ENCODE data around the gene CCR4.
"Not testable (repeated sequence)": the region's sequence is repeated elsewhere in the genome, so short reads cannot be mapped to it uniquely, and the experiment has no call there.

The CCR4 gene

DNA sequence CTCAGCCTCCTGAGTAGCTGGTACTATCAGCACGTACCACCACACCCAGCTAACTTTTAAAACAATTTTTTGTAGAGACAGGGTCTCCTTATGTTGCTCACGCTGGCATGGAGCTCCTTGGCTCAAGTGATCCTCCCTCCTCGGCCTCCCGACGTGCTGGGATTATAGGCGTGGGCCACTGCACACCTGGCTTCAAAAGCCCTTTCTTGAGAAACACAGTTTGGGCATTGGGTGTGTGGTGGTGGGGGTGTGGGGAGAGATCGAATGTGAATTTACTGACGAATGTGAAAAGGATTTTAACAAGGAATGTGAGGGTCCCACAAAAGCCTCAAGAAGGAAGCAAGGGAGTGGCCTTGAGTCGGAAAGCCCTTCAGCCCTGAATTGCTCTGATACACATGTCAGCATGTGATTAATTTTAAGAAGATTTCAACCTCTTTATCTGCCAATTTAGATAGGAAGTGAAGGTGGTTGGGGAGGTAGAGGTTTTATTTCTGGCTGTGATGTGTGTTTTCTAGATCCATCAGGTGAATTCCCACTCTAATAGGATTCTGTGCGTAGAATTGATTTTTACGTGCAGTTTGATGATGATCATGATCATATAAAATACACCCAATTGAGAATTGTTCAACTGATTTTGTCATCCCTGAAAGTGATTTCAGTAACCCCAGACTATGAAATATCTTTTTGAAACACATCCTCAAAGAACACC, 1.1 kb downstream of the CCR4 start:
- DNase-seq (ENCODE audit: low spot score), result no peak

DNA sequence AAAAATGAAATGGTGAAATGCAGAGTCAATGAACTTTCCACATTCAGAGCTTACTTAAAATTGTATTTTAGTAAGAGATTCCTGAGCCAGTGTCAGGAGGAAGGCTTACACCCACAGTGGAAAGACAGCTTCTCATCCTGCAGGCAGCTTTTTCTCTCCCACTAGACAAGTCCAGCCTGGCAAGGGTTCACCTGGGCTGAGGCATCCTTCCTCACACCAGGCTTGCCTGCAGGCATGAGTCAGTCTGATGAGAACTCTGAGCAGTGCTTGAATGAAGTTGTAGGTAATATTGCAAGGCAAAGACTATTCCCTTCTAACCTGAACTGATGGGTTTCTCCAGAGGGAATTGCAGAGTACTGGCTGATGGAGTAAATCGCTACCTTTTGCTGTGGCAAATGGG, 3.1 kb downstream of the CCR4 start:
- DNase-seq (ENCODE audit: low spot score), result no peak

DNA sequence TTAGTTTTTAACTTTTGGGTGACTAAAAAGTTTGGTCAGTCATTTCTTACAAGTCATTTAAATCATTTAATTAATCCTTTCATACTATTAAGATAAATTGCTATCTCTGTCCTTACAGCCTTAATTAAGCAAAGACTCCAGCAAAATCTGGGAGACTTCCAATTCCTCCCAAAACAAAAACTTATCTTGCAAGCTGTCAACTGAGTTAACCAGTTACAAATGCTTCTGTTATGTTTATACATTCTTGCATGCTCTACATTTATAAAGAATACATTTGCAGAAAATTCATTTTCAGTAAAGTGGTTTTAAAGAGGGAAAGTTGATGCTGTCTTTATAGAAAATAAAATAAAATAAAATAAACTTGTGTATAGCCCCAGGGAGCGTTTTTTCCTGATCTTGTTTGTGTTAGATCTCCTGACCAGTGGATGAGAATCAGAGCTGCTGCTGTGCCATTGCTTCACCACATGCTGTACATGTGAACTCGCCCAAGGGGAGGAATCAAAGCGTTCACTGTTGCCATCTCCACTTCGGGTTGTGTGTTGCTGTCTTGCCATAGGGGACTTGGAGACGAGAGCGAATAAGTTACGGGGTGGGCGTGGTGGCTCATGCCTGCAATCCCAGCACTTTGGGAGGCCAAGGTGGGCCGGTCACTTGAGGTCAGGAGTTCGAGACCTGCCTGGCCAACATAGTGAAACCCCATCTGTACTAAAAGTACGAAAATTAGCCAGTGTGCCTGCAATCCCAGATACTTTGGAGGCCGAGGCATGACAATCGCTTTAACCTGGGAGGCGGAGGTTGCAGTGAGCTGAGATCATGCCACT, 5.5 kb downstream of the CCR4 start:
- no peak for DNase-seq (ENCODE audit: low spot score)

DNA sequence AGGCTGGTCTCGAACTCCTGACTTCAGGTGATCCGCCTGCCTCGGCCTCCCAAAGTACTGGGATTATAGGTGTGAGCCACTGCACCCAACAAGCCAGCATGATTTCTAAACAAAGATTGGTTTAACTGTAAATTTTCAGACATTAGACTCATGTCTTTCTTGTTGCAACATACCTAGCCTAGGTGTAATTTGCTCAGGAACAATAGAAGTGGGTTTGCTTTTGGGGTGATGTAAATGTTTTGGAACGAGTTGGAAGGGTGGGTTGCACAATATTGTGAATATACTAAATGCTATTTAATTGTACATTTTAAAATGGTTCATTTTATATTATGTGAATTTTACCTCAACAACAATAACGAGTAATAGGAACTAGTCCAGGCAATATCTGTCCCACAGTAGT, 7.1 kb downstream of the CCR4 start:
- DNase-seq (ENCODE audit: low spot score), result no peak

DNA sequence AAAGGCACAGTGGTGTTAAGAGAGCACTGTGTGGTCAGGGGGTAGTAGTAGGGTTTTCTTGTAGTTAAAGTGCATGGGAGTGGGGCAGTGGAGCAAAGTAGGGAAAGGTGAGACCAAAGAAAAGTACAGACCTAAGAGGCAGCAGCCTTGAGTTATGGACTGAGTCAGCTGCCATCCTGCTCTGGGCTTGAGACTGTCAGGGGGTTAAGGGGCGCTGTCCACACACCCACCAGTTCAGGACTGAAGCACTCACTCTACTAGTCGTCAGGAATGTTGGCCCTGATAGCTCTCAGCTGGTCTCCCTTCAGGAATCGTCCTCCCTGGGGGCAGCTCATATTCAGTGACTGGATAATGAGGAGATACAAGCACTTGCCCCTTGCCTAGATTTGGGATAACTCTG, 7.9 kb downstream of the CCR4 start:
- DNase-seq (ENCODE audit: low spot score), result no peak

DNA sequence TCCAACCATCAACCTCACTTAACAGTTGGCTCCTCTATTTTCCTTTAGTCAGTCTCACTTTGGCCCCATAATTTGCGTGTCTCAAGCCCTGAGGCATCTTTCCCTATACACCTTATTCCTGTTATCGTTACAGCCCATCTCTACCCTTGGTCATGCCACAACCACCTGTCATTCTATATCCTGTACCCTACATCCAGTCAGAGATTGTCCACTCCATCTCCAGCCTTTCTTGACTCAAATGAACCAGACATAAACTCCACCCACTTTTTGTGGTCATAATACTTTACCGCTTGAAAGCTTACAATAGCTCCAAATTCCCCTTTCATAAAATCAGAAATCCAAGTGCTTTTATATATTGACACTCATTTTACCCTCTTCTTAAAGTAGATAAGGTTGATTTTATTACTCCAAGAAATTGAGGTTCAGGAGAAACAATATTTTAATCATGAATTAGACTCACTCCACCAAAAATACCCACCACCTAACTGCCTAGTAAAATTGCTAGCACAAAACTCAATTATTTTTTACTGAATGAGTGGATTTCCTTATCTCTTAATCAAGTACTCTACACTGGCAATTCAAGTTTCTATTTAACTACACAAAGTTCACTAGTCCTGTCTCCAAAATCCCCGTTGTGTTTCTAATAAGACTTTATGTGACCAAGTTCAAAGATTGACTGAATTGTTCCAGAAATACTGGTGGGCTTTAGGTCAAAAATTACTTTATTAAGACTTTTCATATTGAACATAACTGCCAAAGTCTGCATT, 9.1 kb downstream of the CCR4 start:
- DNase-seq (ENCODE audit: low spot score), result no peak

DNA sequence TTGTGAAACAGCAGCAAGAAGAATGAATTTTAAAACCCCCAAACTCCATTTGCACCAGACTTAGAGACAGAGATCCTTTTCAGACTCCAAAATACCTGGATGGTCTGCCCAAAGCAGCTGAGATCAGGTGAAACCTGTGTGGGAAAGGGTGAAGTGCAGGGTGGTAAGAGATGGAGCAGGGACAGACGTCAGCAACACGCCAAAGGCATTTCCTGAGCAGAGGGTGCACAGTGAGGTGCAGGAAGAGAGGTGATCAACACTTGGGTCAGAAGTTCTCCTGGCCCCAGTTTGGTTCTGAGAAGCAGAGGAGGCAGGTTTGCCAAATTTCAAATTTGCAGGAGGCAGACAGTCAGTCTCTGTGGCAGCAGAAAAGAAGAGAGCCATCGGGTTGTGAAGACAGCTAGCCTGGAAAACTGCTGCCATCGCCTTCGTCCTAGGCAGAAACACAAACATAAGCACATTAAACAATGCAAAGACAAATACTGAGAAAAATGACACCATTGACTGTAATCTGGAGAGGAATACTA, 9.8 kb downstream of the CCR4 start:
- DNase-seq (ENCODE audit: low spot score), result no peak

DNA sequence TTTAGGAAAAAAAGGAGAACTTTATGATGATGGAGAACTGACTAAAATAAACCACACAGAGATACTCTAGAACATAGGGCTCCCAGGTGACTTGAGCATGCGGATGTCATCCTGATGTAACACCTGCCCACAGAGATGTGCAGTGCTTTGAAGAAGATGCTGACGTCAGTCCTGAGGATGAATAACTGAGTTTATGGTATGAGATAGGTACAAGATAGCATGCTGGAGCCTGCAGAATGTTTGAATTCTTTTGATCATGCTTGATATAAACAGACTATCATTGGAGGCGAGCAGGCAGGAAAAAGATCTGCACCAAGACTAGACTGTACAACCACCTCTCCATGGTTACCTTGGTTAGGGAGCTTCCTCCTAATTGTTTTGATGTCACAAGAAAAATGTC, 12.4 kb downstream of the CCR4 start:
- no peak for DNase-seq (ENCODE audit: low spot score)

DNA sequence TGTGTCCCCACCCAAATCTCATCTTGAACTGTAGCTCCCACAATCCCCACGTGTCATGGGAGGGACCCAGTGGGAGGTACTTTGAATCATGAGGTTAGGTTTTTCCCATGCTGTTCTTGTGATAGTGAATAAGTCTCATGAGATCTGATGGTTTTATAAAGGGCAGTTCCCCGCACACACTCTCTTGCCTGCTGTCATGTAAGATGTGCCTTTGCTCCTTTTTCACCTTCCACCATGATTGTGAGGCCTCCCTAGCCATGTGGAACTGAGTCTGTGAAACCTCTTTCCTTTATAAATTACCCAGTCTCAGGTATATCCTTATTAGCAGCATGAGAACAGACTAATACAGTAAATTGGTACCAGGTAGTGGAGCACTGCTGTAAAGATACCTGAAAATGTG, 13.3 kb downstream of the CCR4 start:
- DNase-seq (ENCODE audit: low spot score), result not testable (repeated sequence)

DNA sequence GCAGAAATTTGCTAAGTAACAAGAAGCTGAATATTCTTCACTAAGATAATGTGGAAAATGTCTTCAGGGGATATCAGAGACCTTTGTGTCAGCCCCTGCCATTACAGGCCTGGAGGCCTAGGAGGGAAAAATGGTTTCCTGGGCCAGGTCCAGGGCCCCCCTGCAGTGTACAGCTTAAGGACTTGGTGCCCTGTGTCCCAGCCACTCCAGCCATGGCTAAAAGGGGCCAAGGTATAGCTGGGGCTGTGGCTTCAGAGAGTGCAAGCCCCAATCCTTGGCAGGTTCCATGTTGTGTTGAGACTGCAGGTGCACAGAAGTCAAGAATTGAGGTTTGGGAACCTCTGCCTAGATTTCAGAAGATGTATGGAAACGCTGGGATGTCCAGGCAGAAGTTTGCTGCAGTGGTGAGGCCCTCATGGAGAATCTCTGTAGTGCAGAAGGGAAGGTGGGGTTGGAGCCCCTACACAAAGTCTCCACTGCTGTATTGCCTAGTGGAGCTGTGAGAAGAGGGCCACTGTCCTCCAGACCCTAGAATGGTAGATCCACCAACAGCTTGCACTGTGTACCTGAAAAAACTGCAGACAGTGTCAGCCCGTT, 14.3 kb downstream of the CCR4 start:
- not testable (repeated sequence) for DNase-seq (ENCODE audit: low spot score)

DNA sequence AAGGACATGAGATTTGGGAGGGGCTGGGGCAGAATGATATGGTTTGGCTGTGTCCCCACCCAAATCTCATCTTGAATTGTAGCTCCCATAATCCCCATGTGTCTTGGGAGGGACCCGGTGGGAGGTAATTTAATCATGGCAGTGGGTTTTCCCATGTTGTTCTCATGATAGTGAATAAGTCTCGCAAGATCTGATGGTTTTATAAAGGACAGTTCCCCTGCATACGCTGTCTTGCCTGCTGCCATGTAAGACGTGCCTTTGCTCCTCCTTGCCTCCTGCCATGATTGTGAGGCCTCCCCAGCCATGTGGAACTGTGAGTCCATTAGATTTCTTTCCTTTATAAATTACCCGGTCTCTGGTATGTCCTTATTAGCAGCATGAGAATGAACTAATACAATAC, 15.2 kb downstream of the CCR4 start:
- not testable (repeated sequence) for DNase-seq (ENCODE audit: low spot score)

DNA sequence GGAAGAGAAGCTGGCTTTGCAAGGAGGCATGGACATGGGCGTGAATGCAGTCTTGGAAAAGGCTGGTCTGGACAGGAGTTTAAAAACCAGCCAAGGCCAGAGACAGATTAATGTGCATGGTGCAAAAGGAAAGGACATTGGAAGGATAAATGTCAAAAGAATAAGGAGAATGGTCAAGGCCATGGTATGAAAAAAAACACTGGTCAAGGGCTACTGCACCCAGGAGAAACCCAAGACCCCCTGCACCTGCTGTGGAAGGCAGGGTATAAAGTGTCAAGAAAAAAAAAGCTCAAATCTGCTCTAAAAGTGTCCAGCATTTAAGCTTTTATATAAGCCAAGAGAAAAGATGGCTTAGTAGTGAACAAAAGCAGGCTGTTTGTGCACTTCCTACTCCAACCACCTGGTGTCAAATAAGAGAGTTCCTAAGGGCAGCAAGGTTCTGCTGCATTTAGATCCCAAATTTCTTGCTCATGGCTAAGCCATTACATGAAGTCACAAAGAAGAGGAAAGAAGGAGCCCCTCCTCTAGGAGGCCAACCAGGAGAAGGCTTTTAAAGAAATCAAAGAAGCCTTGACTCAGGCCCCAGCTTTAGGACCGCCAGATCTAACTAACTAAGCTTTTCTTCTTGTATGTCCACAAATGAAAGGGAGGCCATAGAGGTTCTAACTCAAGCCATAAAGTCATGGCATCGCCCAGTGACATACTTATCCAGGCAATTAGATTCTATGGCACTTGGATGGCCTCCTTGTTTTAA, 16.9 kb downstream of the CCR4 start:
- no peak for DNase-seq (ENCODE audit: low spot score)

DNA sequence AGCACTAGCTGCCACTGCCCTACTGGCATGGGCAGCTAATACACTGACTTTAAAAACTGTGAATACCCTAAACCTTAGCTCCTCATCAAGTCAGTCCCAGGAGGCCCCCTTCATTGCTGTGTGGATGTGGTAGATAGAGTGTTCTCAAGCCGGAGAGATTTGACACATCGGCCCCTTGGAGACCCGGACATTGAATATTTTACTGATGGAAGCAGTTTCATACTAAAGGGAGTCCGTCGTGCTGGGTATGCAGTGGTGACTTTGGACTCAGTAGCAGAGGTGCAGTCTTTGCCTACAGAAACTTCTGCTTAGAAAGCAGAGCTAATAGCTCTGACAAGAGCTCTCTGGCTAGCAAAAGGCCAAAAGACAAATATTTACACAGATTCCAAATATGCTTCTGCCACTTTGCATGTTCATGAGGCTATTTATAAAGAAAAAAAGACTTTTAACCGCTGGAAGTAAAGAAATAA, 17.5 kb downstream of the CCR4 start:
- no peak for DNase-seq (ENCODE audit: low spot score)

DNA sequence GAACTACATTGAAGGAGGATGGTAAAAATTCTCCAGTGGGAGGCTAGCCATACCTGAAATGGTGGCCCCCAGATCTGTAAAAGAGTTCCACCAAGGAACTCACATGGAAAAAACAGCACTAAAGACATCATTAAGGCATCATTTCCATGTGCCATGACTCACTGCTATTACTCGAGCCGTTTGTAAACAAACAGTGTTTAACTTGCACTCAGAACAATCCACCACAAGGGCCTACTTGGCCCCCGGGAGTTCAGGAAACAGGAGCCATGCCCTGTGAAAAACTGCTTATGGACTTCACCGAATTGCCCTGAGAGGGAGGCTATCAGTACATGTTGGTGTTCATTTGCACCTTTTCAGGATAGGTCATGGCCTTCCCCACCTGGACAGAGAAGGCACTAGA, 18.2 kb downstream of the CCR4 start:
- no peak for DNase-seq (ENCODE audit: low spot score)

DNA sequence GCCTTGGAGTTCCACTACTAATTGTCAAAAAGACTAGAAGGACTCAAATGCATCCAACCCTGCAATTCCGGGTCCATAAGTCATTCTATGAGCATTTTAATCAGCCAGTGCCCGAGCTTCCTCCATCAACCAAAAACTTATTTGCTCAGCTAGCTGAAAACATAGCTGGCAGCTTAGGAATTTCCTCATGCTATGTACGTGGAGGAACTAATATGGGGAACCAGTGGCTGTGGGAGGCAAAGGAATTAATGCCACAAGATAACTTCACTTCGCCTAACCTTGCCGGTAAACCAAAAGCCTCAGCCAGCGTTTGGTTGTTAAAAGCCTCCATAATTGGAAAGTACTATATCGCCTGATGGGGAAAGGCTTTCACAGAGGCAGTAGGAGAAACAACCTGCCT, 19.8 kb downstream of the CCR4 start:
- not testable (repeated sequence) for DNase-seq (ENCODE audit: low spot score)

DNA sequence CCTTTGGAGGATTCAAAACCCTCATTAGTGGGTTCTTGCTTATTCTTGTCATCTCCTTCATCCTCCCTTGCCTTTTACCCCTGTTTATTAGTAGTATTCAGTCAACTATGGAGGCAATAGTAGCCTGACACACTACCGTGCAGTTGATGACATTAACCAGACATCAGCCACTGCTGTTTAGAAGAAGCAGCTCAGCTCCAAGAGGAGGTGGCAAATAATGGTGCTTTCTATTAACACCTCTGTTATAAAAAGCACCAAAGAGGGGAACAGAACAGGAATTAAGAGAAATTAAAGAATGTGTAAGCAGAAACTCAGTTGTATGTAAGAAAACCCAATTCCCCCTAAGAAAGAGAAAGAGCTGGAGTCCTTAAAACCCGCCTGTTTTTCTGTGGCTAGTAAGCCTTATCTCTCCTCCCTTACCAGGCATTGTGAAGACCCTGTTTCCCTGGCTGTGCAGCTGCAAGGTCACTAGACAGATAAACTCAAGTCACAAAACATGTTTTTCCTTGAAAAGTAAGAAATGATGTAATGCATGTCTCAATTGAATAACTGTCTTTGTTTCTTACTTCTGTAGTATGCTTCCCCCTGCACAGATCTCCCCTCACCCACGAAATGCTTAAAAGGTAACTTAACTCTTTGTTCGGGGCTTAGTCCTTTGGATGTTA, 21.2 kb downstream of the CCR4 start:
- no peak for DNase-seq (ENCODE audit: low spot score)

DNA sequence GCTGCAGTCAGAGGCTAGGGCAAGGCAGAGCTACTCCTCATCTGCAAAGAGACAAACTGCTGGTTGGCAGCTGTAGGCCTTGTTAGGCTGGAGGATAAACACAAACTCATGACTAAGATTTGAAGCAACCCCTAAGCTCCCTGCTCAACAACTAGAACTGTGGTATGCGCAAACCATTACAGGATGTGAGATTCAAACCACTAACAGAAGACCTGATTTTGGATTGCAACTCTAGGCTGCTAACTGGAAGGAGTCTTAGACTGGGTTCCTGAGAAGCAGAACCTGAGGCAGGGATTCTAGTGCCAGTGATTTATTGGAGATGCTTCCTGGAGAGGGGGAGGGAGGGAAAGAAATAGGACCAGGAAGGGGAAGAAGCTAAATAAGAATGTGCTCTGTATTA, 22.5 kb downstream of the CCR4 start:
- no peak for DNase-seq (ENCODE audit: low spot score)

DNA sequence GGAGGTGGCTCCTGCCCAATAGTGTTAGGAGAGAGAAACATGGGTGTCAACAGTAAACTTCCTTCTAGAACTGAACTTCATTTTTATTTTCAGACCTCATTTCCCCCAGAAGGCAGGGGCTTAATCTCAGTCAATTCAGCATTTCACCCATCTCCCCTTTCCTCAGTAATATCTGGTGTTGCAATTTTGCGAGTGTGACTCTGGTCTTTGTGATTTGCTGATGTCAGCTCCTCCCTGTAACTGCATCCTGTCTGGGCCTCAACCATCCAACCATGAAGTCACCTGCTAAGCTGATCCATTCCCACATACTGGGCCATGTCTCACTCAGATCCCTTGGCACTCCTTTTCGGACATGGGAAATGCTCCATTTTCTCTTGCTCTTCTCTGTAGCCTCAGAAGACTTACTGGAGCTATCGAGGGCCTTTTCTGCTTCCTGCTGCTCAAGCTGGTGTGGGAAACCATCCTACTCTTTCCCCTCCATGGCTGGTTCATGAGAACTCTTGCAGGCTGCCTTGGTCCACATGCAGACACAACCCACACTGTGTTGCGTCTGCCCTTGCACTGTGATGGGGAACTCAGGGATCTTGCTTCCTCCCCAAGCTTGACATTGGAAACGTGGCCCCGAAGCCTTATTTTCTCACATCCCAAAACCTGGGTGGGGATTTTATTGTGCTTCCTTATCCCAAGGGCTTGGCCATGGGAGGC, 24.6 kb downstream of the CCR4 start:
- no peak for DNase-seq (ENCODE audit: low spot score)

DNA sequence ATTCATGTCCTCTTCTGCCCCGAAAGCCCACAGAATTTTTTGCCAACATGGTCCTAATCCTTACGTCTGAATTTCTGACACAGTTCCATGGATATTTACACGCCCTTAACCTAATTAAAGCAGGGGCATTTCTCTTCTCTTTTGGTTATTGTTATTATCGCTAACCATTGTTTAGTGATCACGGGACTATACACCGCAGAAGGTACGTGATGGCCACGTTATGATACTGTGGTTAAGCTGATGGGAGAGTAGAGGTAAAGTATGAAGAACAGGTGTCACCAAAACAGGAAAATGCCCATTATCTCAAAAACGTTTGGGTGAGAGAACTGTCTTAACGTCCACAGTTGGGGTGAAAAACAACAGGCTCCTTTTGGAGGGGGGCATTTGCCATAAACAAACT, 26.4 kb downstream of the CCR4 start:
- DNase-seq (ENCODE audit: low spot score), result no peak

DNA sequence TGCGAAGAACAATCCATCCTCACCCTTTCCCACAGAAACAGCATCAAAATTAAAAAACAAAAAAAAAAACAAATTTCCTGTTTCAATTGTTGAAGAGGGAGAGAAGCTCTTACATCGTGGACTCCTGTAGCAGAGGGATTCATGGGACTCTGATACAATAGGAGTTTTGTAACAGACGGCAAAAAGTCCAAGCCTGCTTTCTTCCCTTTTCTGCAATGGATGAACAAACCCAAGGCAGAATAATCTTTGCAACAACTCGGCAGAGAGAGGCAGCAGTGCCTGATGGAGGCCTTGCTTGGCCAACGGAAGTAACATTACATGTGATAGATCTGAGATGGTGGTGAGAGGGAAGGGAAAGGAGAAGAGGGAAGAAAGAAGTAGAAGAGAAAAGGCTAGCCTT, 26.9 kb downstream of the CCR4 start:
- no peak for DNase-seq (ENCODE audit: low spot score)
